GM12878 (cell line): ENCODE measurements around the gene CD27. TPM values are rescaled to one million over a fixed set of nuclear protein-coding genes. Genes with fewer than 3 reads are reported as not detected.

Experiments
- BRCA1 ChIP-seq: IDR thresholded peaks from 2 replicates; pipeline ENCODE4 v1.6.1; 2011; ENCODE audit warnings: low read depth, low read length, improper control_type of control experiment
- MYC ChIP-seq: IDR thresholded peaks from 2 replicates; pipeline ENCODE4 v1.6.1; 2011; ENCODE audit warnings: mild to moderate bottlenecking, low read length, moderate library complexity, inconsistent platforms; ENCODE audit not compliant: insufficient read depth, insufficient replicate concordance, insufficient read length, severe bottlenecking
- polyA plus RNA-seq, 11 experiments: library from polyadenylated mRNA; depleted of rRNA in 4 of 11; unstranded in 6 of 11; stranded (reverse) in 5 of 11; fragments of >200 nt; fragmentation: Nextera tagmentation in 4 of 11; fragmentation: Illumina TruSeq in 1 of 11; extraction: Ambion mirVana in 4 of 11; extraction: Trizol in 1 of 11; gene quantifications; 1 replicate in 1 of 11; 2 replicates in 10 of 11; pipeline versions ENCODE4 v1.2.1 to v1.2.3, GENCODE V29; 2011 to 2016; ENCODE audit warnings: inconsistent platforms in 2 of 11, missing spikeins in 2 of 11, low read depth in 1 of 11
- total RNA-seq, 4 experiments: library from RNA; depleted of rRNA in 3 of 4; stranded (reverse); fragments of >200 nt in 3 of 4; fragmentation: Illumina TruSeq in 1 of 4; extraction: Trizol in 1 of 4; gene quantifications; 2 replicates each; pipeline versions ENCODE4 v1.2.1 to v1.2.3, GENCODE V29; 2013 to 2021
- TF ChIP-seq, protein P1 (sequence below): IDR thresholded peaks from 2 replicates; pipeline ENCODE4 v1.6.1; 2011; ENCODE audit warnings: borderline replicate concordance, low read depth, mild to moderate bottlenecking, moderate library complexity, mixed read lengths, low read length; ENCODE audit not compliant: insufficient read depth; ENCODE audit errors: extremely low read length
- TF ChIP-seq, protein P2 (sequence below): fragments of 450-650 bp; IDR thresholded peaks from 2 replicates; pipeline ENCODE4 v1.6.1; 2016; ENCODE audit warnings: mild to moderate bottlenecking

The CD27 gene
- total and polyA plus RNA-seq, 10 of the 15 experiments (the other 5 are each of a cell fraction or from before 2014, with no cell fraction given): 4.9 to 184 (median 106) TPM

DNA sequence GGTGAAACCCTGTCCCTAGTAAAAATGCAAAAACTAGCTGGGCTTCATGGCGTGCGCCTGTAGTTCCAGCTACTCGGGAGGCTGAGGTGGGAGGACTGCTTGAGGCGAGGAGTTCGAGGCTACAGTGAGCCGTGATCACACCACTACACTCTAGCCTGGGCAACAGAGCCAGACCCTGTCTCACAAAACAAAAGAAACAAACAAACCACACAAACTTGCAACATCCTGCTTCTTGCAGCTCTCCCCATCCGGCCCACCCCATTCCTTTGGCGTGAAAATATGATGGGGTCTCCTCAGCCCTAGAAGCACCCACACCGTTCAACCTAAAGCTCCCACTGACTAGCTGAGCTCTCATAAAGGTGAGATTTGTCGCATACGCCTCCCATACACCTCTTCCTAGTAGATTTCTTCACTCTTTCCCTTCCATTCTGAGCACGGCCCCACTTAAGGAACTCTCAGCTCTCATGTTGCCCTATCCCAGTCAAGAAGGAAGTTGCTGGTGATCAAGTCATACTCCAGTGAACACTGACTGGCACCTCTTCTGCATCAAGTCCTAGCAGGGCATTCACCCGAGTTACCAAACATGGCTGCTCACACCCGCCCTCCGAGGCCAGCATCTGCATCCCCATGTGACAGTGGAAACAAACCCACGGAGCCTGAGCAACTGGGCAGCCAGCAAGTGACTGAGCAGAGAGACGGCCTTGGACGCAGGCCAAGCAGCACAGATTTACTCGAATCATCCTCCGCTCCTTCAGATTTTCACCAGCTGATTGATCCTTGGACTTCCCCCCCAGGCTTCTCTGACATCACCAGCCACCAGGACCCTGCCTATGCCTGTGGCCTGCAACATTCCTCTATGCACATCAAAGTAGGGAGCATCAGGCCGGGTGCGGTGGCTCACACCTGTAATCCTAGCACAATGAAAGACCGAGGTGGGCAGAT is 18.9 kb upstream of the CD27 start (continued):
- TF ChIP-seq, protein P1, sequence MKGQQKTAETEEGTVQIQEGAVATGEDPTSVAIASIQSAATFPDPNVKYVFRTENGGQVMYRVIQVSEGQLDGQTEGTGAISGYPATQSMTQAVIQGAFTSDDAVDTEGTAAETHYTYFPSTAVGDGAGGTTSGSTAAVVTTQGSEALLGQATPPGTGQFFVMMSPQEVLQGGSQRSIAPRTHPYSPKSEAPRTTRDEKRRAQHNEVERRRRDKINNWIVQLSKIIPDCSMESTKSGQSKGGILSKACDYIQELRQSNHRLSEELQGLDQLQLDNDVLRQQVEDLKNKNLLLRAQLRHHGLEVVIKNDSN: peak; percentile 58
- TF ChIP-seq, protein P2, sequence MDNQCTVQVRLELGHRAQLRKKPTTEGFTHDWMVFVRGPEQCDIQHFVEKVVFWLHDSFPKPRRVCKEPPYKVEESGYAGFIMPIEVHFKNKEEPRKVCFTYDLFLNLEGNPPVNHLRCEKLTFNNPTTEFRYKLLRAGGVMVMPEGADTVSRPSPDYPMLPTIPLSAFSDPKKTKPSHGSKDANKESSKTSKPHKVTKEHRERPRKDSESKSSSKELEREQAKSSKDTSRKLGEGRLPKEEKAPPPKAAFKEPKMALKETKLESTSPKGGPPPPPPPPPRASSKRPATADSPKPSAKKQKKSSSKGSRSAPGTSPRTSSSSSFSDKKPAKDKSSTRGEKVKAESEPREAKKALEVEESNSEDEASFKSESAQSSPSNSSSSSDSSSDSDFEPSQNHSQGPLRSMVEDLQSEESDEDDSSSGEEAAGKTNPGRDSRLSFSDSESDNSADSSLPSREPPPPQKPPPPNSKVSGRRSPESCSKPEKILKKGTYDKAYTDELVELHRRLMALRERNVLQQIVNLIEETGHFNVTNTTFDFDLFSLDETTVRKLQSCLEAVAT: peak; percentile 91
- TF ChIP-seq MYC (no peak), BRCA1 (no peak)
